NCI-H748 treated with DMSO at 0.1 percent for 48 hours (cell line): Measurements from ENCODE around the gene HSD17B3.
"Not testable (repeated sequence)": the region's sequence is repeated elsewhere in the genome, so short reads cannot be mapped to it uniquely, and the experiment has no call there.

ENCODE experiments used
- DNase-seq: peaks from one replicate; lab custom pipeline; 2025; lab: John Stamatoyannopoulos, UW

HSD17B3 gene

DNA sequence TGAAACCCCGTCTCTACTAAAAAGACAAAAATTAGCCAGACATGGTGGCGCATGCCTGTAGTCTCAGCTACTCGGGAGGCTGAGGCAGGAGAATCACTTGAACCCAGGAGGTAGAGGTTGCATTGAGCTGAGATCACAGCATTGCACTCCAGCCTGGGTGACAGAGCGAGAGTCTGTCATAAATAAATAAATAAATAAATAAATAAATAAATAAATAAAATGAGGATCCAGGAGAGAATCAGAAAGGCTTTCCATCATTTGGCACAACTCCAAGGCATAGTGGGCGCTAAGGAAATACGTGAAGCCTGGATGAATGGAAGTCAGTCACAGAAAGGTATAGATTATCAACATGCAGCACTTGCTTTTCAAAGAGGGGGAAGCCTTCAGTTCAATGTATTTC is 65.6 kb downstream of the HSD17B3 start:
- not testable (repeated sequence) for DNase-seq

DNA sequence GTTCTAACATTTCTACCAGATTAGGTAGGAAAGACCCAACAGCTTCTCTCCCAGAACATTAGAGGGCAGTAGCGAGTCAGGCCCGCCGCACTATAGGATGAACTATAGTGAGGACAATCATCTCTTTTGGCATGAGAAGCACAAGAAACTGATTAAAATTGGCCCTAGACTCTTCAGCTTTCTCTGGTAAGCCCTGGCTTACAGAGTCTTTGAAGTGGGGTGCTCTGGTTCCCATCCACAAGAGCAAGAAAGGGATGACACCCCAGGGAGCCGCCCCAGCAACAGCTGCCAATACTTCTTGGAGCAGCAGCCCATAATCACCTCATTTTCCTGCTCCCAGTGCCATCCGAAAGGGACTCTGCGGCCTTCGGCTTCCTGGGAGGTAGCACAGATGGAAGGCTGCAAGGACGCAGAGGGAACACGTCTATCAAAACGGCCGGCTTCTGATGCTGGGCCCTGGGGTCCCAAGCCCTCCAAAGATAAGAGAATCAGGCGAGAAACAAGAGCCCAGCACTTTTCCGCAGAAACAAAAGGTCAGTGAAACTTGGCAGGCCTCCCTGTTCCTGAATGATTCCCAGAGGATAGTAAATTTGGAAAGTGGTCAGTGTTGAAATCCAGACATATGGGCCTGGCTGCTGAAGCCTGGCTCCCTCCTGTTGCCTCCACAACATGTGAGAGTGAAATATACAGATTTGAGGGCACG is 69.3 kb downstream of the HSD17B3 start:
- DNase-seq, result peak; percentile 39

GRCh38 chr9:96232164-96232538 is 69.8 kb downstream of the HSD17B3 start:
- no peak for DNase-seq

DNA sequence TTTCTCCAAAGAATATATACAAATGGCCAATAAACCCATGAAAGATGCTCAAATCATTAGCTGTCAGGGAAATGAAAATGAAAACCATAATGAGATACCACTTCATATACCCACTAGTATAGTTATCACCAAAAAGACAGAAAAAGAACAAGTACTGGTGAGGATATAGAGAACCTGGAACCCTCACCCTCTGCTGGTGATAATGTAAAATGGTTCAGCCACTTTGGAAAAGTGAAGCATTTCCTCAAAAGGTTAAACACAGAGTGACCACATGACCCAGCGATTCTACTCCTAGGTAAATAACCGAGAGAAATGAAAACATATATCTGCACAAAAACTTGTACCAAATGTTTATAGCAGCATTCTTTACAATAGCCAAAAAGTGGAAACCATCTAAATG is 72.0 kb downstream of the HSD17B3 start:
- DNase-seq, result no peak

DNA sequence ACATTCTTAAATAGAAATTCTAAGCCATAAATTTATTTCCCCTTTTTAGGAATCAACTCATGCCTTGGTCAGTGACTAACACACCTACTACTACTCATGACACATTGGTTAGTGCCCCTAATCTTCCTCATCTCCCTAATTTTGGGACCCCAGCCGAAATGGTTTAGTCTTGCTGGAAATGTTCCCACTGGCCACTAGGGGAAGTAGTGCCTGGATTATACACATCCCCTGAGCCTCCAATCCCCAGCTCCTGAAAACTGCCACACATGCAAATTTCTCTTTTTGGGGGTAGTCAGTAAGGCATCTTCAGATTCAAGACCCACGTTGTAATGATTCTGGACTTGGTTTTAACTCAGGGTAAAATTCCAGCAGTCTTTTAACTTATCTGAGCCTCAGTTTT is 79.8 kb downstream of the HSD17B3 start:
- DNase-seq, result no peak

DNA sequence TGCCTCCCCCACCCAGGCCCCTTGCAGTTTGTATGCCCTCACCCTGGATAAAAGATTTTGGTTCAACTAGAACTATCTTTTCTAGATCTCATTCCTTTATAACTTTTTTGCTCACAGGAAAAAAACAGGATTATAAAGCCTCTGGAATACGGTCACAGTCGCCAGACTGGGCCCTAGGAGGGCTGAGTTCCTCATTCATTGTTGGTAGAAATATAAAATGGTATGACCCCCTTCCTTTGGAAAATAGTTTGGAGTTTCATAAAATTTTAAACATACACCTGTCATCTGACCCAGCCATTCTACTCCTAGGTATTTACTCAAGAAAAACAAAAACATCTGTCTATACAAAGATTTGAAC is 82.1 kb downstream of the HSD17B3 start:
- DNase-seq, result no peak

DNA sequence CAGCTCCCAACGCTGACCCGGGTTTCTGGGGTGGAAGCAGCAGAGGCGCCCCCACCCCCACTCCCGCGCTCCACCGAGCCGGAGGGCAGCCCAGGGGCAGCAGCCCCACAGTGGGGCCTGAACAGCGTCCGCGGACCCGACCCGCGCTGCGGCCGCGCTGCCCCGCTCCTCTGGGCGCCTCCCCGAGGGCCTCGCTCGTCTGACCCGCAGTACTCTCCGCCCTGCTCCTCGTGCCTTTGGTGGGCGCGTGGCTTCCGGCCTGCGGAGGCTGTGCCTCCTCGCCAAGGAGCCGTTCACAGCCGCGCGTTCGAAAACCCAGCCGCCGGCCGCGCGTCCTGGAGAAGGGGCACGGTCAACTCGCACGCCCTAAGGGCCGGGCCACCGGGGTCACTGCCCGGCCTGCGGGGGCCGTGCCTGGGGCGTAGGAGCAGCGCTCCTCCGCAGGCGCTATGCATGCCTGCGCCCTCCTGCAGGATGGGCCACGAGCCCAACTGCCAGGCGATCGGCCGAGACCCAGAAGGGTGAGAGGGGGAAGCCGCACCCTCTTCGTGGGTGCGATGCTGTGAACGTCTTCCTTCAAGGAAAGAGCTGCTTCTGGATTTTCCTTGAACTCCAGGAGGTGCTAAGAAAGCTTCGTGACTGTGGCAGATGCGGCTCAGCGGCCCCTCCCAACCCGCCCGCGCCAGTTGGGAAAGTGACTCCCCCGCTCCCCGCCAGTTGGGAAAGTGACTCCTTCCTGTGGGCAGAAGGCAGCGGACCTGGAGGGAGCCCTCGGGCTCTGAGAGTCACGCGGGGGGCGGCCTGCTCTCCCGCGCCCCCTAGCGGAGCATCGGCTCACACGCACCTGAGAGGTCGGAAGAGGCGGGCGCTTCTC is 82.7 kb downstream of the HSD17B3 start:
- DNase-seq, result no peak

- DNase-seq, result peak; percentile 49
Observed at GRCh38 chr9:96217754-96218693, 84.0 kb downstream of the HSD17B3 start.

DNA sequence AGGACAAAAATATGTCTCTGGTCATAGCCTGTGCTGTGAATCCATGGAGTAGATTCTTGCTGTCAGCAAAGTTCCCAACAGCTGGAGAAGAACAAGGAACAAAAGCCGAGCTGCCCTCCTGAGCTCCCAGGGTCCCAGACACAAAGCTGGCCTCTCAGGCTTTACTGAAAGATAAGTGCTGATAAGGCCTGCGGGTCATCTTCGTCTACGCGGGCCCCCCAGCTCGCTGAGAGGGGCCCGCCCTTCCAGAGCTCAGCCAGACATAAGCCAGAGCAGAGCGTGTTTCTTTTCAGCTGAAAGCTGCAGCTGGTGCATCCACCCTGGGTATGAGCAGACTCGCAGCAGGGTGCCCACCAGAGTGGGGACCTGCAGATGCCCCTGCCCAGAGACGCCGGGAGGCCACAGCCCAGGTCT is 84.7 kb downstream of the HSD17B3 start:
- no peak for DNase-seq

DNA sequence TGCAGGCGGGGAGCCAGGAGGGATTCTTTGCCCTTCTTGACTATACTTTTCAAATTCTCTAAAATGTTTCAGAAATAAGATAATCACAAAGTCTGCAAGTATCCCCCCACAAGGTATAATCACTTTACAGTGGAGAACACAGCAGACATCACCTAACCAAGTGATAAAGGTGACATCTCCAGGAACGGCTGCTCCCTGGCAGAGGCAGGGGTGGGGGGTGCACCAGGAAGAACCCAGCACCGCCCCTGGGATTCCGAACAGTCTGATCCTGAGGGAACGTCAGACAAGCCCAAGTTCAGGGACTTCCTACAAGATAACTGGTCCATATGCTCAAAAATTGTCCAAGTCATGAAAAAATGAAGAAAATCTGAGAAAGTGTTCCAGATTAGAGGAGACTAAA is 85.4 kb downstream of the HSD17B3 start:
- DNase-seq, result no peak

DNA sequence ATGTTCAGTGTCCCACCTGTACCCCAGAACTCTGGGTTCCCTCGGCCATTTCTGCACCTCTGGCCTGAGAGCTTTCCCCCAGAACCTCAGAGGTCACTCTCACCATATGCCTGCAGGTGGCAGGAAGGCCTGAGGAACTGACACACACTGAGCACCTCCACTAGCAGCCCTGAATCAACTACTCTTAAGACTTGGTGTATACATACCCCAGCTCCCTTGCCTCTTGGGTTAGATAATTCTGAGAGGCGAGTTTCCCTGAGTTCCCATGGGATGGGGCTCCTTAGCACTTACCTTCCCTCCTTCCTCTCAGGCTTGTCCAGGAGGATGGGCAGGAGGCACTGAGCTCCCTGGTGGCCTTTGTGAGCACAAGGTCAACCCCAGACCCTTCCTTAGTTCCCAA is 86.1 kb downstream of the HSD17B3 start:
- DNase-seq, result no peak

GRCh38 chr9:96214635-96215034 is 87.3 kb downstream of the HSD17B3 start:
- DNase-seq, result no peak

DNA sequence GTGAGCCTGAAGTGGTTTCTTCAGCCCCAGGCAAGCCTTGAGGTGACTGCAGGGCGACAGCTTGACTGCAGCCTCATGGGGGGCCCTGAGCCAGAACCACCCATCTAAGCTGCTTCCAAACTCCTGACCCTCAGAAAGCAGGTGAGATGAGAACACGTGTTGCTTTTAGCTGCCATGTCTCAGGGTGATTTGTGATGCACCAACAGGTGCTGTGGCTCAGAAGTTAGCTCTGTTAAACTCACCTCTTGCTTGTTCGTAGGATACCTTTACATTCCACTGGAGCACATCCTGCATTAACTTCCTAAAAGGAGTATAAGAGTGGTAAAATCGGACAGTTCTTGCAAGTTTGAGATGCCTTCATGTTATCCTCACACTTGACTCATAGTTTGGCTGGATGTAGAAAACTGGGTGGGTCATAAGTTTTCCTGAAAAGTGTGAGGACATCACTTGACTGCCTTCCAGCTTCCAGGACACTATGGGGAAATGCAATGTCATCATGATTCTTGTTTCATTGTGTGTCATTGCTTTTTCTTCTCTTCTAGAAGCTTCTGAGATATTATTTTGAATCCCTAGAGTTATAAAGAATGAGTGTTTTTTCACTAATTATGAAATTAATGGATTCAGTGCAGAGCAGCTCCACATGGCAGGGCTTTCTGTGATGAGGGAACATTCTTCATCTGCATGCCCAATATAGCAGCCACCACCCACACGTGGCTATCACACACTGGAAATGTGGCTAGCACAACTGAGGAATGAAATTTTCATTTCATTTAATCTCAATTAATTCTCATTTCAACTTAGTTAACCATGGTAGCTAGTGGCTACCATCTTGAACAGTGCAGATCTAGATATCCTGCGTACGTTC is 92.3 kb downstream of the HSD17B3 start:
- no peak for DNase-seq

DNA sequence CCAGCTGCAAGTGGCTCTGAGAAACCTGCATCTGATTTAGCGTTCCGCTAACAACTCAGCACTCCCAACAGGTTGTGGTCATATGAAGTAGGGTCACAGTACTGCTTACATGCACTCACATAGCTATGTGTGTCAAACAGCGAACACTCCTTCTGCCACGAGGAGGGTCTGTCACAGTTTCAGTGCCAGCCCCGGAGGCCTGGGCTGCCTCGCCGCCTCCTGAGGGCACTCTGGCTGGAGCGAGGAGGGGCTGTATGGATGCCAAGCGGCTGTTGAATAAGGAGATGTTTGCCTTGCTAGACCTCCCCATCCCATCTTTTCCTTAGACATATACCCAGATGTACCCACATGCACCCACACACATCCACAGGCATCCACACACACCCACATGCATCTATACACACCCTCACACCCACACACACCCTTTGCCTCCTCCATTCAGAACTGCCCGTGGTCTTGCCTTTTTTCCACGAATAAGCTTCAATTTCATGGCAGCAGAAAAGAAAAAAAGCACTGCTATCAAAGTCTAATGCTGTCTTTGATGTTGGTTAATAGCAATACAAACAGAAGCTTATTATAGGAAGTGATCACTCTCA is 95.7 kb downstream of the HSD17B3 start:
- DNase-seq, result no peak

DNA sequence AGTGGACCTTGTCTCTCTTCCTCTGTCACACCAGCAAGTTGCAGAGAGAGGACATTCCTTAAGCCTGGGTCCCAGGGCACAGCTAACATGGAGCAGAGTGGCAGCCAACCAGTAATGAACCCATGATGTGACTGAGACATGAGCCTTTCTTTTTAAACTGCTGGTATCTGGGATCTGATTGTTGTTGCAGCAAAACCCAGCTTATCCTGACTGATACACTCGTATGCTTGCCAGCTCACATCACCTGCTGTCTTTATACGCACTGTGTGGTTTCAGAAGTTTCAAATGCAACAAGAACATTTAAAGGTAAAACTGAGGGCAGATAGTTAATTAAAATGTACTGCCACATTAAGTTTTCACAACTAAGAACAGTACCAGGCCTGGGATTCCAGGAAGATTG is 97.1 kb downstream of the HSD17B3 start:
- no peak for DNase-seq

GRCh38 chr9:96203867-96204501 is 98.0 kb downstream of the HSD17B3 start:
- no peak for DNase-seq

- DNase-seq, result no peak
Observed at GRCh38 chr9:96202971-96203780, 98.8 kb downstream of the HSD17B3 start.

- no peak for DNase-seq
Observed at GRCh38 chr9:96201140-96201539, 100.8 kb downstream of the HSD17B3 start.

DNA sequence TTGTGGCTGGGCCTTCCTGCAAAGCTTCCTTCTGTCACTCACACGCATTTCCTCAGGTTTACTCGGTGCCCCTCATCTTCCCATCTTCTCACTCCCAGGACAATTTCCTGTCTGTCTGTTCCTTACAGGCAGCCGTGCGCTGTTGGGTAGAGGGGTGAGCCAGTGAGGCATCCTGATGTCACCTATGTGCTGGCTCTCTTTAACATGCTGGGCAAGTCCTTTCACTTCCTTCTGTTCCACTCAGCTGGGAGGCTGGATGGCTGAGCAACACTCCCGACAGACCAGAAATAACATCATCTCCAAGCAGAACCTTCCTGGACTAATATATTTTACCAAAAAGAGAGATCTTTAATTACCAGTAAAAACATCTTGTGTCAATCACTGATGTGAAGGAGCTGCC is 103.0 kb downstream of the HSD17B3 start:
- DNase-seq, result no peak

- no peak for DNase-seq
Observed at GRCh38 chr9:96195541-96195940, 106.4 kb downstream of the HSD17B3 start.
